ENCODE results near the gene CTPS2. TPM values are rescaled to one million over a fixed set of nuclear protein-coding genes. Genes with fewer than 3 reads are reported as not detected.
"Not testable (repeated sequence)": the region's sequence is repeated elsewhere in the genome, so short reads cannot be mapped to it uniquely, and the experiment has no call there.

CTPS2 gene, protein sequence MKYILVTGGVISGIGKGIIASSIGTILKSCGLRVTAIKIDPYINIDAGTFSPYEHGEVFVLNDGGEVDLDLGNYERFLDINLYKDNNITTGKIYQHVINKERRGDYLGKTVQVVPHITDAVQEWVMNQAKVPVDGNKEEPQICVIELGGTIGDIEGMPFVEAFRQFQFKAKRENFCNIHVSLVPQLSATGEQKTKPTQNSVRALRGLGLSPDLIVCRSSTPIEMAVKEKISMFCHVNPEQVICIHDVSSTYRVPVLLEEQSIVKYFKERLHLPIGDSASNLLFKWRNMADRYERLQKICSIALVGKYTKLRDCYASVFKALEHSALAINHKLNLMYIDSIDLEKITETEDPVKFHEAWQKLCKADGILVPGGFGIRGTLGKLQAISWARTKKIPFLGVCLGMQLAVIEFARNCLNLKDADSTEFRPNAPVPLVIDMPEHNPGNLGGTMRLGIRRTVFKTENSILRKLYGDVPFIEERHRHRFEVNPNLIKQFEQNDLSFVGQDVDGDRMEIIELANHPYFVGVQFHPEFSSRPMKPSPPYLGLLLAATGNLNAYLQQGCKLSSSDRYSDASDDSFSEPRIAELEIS
- 35.5 and 36.6 TPM in 2 replicates for total RNA-seq (2014; rRNA removed; shearing (Covaris generic))
- polyA plus RNA-seq (2016; fragmentation: Nextera tagmentation; extraction: Ambion mirVana): 10.4 and 16.4 TPM in 2 replicates
- long read RNA-seq, partial matches to known transcripts: 1 of 12 reads
- long read RNA-seq, other reads (novel, unspliced or antisense): 6 of 12 reads

DNA sequence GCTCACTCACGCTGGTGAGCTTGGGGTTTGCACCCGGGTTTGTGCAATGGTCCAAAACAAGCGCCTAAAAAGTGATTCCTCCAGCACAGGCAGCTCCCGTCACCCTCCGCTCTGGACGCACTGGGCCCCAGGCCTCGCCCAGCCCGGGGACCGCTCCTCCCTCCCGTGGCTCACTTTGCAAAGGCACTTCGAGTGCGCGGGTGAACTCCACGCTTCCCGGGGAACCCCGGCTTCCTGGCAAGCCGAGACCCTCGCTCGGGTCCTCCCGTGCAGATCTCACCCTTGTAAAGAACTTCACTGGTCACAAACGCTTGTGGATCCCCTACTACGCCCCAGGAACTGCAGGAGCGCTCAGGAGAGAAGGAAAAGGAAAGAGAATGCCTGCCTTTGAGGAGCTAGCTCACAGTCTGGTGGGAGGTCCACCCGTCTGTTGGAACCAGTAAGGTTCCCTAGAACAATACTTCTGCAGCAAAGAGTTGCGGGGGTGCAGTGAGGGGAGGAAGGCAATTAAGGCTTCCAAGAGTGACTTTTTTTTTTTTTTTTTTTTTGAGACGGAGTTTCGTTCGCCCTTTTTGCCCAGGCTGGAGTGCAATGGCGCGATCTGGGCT, at the start of gene CTPS2:
TSS of gene CTPS2 (minus strand) at position 122 of the 608 bp plus-strand sequence. CDS start 9,767 bp downstream, outside the sequence.
- H3F3A ChIP-seq (replicated peaks; ENCODE audit: low read depth): no peaks in the 10 kb centered on the region
- TF ChIP-seq JUNB (IDR thresholded peaks at IDR 0.05; ENCODE audit: unreplicated experiment) (no peak), ZNF331 (CRISPR knock-in tag; IDR thresholded peaks at IDR 0.05; ENCODE audit: low read depth) (no peak), POLR2AphosphoS5 (IDR thresholded peaks at IDR 0.05; ENCODE audit: low read depth) (peak; percentile 70), NANOG (IDR thresholded peaks at IDR 0.05; ENCODE audit: borderline replicate concordance) (no peak)
- TF ChIP-seq, protein P1, sequence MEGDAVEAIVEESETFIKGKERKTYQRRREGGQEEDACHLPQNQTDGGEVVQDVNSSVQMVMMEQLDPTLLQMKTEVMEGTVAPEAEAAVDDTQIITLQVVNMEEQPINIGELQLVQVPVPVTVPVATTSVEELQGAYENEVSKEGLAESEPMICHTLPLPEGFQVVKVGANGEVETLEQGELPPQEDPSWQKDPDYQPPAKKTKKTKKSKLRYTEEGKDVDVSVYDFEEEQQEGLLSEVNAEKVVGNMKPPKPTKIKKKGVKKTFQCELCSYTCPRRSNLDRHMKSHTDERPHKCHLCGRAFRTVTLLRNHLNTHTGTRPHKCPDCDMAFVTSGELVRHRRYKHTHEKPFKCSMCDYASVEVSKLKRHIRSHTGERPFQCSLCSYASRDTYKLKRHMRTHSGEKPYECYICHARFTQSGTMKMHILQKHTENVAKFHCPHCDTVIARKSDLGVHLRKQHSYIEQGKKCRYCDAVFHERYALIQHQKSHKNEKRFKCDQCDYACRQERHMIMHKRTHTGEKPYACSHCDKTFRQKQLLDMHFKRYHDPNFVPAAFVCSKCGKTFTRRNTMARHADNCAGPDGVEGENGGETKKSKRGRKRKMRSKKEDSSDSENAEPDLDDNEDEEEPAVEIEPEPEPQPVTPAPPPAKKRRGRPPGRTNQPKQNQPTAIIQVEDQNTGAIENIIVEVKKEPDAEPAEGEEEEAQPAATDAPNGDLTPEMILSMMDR (conservative IDR thresholded peaks at IDR 0.05; ENCODE audit: low read depth in 2 of 2): no peak
- TF ChIP-seq, protein P2, sequence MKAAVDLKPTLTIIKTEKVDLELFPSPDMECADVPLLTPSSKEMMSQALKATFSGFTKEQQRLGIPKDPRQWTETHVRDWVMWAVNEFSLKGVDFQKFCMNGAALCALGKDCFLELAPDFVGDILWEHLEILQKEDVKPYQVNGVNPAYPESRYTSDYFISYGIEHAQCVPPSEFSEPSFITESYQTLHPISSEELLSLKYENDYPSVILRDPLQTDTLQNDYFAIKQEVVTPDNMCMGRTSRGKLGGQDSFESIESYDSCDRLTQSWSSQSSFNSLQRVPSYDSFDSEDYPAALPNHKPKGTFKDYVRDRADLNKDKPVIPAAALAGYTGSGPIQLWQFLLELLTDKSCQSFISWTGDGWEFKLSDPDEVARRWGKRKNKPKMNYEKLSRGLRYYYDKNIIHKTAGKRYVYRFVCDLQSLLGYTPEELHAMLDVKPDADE (IDR thresholded peaks at IDR 0.05): no peak

DNA sequence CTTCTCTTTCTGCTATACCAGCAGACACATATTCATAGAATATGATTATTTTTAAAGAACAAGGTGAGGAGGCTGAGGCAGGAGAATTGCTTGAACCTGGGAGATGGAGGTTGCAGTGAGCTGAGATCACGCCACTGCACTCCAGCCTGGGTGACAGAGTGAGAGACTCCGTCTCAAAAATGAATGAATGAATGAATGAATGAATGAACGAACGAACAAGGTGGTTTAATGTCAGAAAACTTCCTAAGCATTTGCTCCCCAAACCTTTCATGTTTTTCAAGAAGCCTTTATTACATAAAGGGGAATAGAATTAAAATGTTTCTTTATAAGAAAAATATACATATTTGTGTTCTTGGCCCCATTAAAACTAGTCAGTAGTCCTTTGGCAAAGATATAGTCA, 49.0 kb upstream of the CTPS2 start:
- H3K4me3 Mint-ChIP-seq; H3K4me1 Mint-ChIP-seq; H3K27me3 ChIP-seq (ENCODE audit: insufficient read depth); H3K9me3 Mint-ChIP-seq; H3K27me3 Mint-ChIP-seq (ENCODE audit: insufficient read depth, low read depth, poor library complexity); H3K36me3 ChIP-seq (ENCODE audit: insufficient read depth); H4K20me1 ChIP-seq (replicated peaks; ENCODE audit: insufficient read depth); H3K4me3 ChIP-seq; H3K27ac ChIP-seq (ENCODE audit: low read depth); H3K4me2 ChIP-seq; H3K27ac Mint-ChIP-seq; H3K79me2 ChIP-seq (replicated peaks; ENCODE audit: insufficient read depth); H3K4me1 ChIP-seq (ENCODE audit: insufficient read depth); H3K9me2 ChIP-seq (ENCODE audit: insufficient read depth); DNase-seq (ENCODE audit: low spot score); H2AFZ ChIP-seq; ATAC-seq; H3F3A ChIP-seq (replicated peaks; ENCODE audit: low read depth): not testable (repeated sequence)
- H3K36me3 Mint-ChIP-seq (ENCODE audit: low read depth): peaks cover 30% of the 10 kb centered on the region

More for the DNA sequence above, at the start of gene CTPS2:
- peak; percentile 58 for DNase-seq (ENCODE audit: low spot score)
- peaks cover 7% of the 10 kb centered on the region; the same call in 2 of the 3 replicates for H3K4me1 Mint-ChIP-seq
- Histone ChIP-seq H3K4me3 (peak within 1 kb of the TSS; percentile 71), H2AFZ (no peak within 1 kb of the TSS; the same call in 1 of the 2 replicates), H3K36me3 (ENCODE audit: insufficient read depth) (no peaks in the 10 kb centered on the region), H3K4me2 (peak within 1 kb of the TSS; percentile 79), H3K79me2 (replicated peaks; ENCODE audit: insufficient read depth) (peaks cover 20% of the 10 kb centered on the region), H3K27ac (ENCODE audit: low read depth) (peak within 1 kb of the TSS; percentile 87), H3K4me1 (ENCODE audit: insufficient read depth) (0 out of 2 replicates have a peak, but pooled peaks cover 3% of the 10 kb centered on the region), H4K20me1 (replicated peaks; ENCODE audit: insufficient read depth) (no peaks in the 10 kb centered on the region), H3K27me3 (ENCODE audit: insufficient read depth) (no peaks in the 10 kb centered on the region), H3K9me2 (ENCODE audit: insufficient read depth) (no peaks in the 10 kb centered on the region)
- H3K27ac Mint-ChIP-seq: peak within 1 kb of the TSS; percentile 90
- H3K4me3 Mint-ChIP-seq: peak within 1 kb of the TSS; percentile 90
- H3K27me3 Mint-ChIP-seq (ENCODE audit: insufficient read depth, low read depth, poor library complexity): peaks cover under 1% of the 10 kb centered on the region
- peak; percentile 89 for ATAC-seq
- peaks cover 14% of the 10 kb centered on the region; the same call in 2 of the 3 replicates for H3K36me3 Mint-ChIP-seq (ENCODE audit: low read depth)
- no peaks in the 10 kb centered on the region; the same call in 2 of the 3 replicates for H3K9me3 Mint-ChIP-seq
